Measurements from ENCODE around the gene SLK. TPM values are rescaled to one million over a fixed set of nuclear protein-coding genes. Genes with fewer than 3 reads are reported as not detected.

The SLK gene
- total RNA-seq, 4 donors from 2014 or later = 68.1 to 120 (median 80.4) TPM

DNA sequence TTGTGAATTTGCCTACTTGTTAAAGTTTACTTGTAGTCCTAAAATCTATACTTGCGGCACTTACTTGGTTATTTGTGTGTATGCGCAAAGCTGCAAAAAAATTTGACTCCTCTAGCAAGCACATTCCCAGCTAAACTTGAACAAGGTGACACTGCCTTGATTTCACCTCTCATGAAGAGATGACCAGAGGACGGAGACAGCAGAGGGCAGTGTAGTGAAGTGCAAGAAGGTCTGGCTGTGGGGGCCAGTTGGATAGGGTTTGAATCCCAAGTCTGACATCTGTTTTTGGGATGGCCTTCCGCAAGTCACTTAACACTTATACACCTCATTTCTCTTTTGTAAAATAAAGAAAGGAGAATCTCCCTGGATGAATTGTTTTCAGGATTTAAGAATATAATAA lies 15.7 kb downstream of the SLK start:
- intact Hi-C loops (cut with DNase I) = no loop called here

DNA sequence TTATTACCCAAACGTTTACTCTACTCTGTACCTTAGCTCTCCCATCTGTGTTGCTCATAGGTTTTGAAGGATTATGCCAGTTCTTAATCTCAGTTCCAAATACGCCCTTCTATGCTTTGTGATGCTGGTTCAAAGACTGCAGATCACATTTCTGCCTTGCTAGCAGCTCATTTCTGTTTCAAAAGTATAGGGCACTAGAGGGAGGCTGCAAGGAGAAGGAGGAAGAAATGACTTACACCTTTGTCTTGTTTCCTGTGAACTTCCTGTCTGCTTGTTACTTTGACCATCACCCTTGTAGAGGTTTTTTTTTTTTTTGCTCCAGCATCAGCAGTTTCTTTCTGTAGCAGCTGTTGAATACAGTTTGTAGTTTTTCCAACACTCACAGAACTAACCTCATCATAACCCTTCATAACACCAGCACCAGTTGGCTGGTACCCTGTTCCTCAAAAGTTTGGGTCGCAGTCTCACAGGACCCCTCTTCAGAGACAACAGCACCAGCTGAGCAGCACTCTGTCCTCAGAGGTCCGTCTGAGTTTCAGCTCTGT lies 16.5 kb downstream of the SLK start:
- Histone ChIP-seq H3K9me3 (no peaks in the 10 kb centered on the region), H3K4me1 (peaks cover 0 to 73% (median 14%) of the 10 kb centered on the region in 3 donors), H3K27me3 (no peaks in the 10 kb centered on the region), H3K4me3 (no peak overlapping the region), H3K27ac (peak overlapping the region in 2 of 4 donors; percentile 13 to 53), H3K36me3 (no peaks in the 10 kb centered on the region)
- intact Hi-C loops (cut with DNase I) = no loop called here
- TF ChIP-seq CTCF (IDR thresholded peaks at IDR 0.05) = no peak
- no peak for TF ChIP-seq POLR2A (IDR thresholded peaks at IDR 0.05)
- DNase-seq = no peak
- 26 to 42% methylated on average over 4 of the region's 4 CpGs for WGBS, 2 donors

More for the DNA sequence above, 15.7 kb downstream of the SLK start:
- H3K4me1 ChIP-seq = peaks cover 0 to 67% (median 14%) of the 10 kb centered on the region in 3 donors
- no peaks in the 10 kb centered on the region for H3K9me3 ChIP-seq
- H3K36me3 ChIP-seq = no peaks in the 10 kb centered on the region
- WGBS, 2 donors = 96 to 98% methylated on average over 4 of the region's 4 CpGs
- DNase-seq = no peak
- TF ChIP-seq CTCF (IDR thresholded peaks at IDR 0.05) = no peak
- no peak for TF ChIP-seq POLR2A (IDR thresholded peaks at IDR 0.05)
- no peak overlapping the region for H3K4me3 ChIP-seq
- H3K27ac ChIP-seq = no peak overlapping the region
- H3K27me3 ChIP-seq = no peaks in the 10 kb centered on the region

- intact Hi-C loops (cut with DNase I) = no loop called here
- peak overlapping the region in 1 of 4 donors; percentile 23 for H3K27ac ChIP-seq
- H3K36me3 ChIP-seq = peaks cover 0 to under 1% (median 0%) of the 10 kb centered on the region in 3 donors
- H3K4me1 ChIP-seq = peaks cover 0 to 76% (median 17%) of the 10 kb centered on the region in 3 donors
- H3K9me3 ChIP-seq = no peaks in the 10 kb centered on the region
- H3K4me3 ChIP-seq = no peak overlapping the region
- no peaks in the 10 kb centered on the region for H3K27me3 ChIP-seq
- TF ChIP-seq CTCF (IDR thresholded peaks at IDR 0.05) (no peak), POLR2A (IDR thresholded peaks at IDR 0.05) (no peak)
- DNase-seq = no peak
These were observed 18.8 kb downstream of the SLK start for GRCh38 chr10:103985726-103986125.

GRCh38 chr10:103986360-103986759 lies 19.4 kb downstream of the SLK start:
- Histone ChIP-seq H3K9me3 (no peaks in the 10 kb centered on the region), H3K36me3 (peaks cover 0 to 7% (median 0%) of the 10 kb centered on the region in 3 donors), H3K27ac (peak overlapping the region in 1 of 4 donors; percentile 23), H3K27me3 (no peaks in the 10 kb centered on the region), H3K4me3 (no peak overlapping the region), H3K4me1 (peaks cover 0 to 72% (median 17%) of the 10 kb centered on the region in 3 donors)
- intact Hi-C loops (cut with DNase I) = no loop called here
- DNase-seq = no peak
- 60 to 72% methylated on average over 2 to 7 of the region's 7 CpGs for WGBS, 2 donors
- TF ChIP-seq POLR2A (IDR thresholded peaks at IDR 0.05) = no peak
- no peak for TF ChIP-seq CTCF (IDR thresholded peaks at IDR 0.05)

- DNase-seq = no peak
- Histone ChIP-seq H3K27ac (no peak overlapping the region), H3K4me1 (peaks cover 0 to 44% (median 8%) of the 10 kb centered on the region in 3 donors), H3K9me3 (no peaks in the 10 kb centered on the region), H3K36me3 (peaks cover 0 to 41% (median 10%) of the 10 kb centered on the region in 3 donors), H3K4me3 (no peak overlapping the region), H3K27me3 (no peaks in the 10 kb centered on the region)
- TF ChIP-seq POLR2A (IDR thresholded peaks at IDR 0.05) (no peak), CTCF (IDR thresholded peaks at IDR 0.05) (no peak)
- 66 to 78% methylated on average over 3 of the region's 3 CpGs for WGBS, 2 donors
- intact Hi-C loops (cut with DNase I) = no loop called here
These were observed 23.2 kb downstream of the SLK start for GRCh38 chr10:103990121-103990520.
